Tibial artery (tissue), 4 donors: ENCODE measurements around the gene S1PR2.

Source experiments
- DNase-seq, 2 donors: peaks; one replicate each; pipeline ENCODE4 v3.0.0-alpha.2; 2019
- H3K27ac ChIP-seq, 2 donors: fragments of 200-600 bp; sonication (generic) in 1 of 2; 1 replicate in 1 of 2; 2 replicates in 1 of 2; pipeline ENCODE4 v1.5.1; 2018 to 2019; ENCODE audit warnings: mild to moderate bottlenecking in 1 of 2
- H3K27me3 ChIP-seq, 2 donors: fragments of 200-600 bp; sonication (generic) in 1 of 2; one replicate each; pipeline versions ENCODE4 v1.5.1 to v1.6.0; 2016 to 2019
- H3K36me3 ChIP-seq, 3 donors: fragments of 200-600 bp; sonication (generic) in 2 of 3; one replicate each; pipeline ENCODE4 v1.5.1; 2016 to 2019; ENCODE audit warnings: mild to moderate bottlenecking in 2 of 3
- H3K4me1 ChIP-seq, 4 donors: fragments of 200-600 bp; sonication (generic) in 2 of 4; 1 replicate in 3 of 4; 2 replicates in 1 of 4; pipeline ENCODE4 v1.5.1; 2016 to 2019
- H3K4me3 ChIP-seq, 2 donors: fragments of 200-600 bp; sonication (generic) in 1 of 2; 1 replicate in 1 of 2; 2 replicates in 1 of 2; pipeline ENCODE4 v1.5.1; 2018 to 2019; ENCODE audit warnings: mild to moderate bottlenecking in 2 of 2
- H3K9me3 ChIP-seq, 3 donors: fragments of 200-600 bp; sonication (generic) in 1 of 3; one replicate each; pipeline ENCODE4 v1.5.1; 2016 to 2019
- CTCF ChIP-seq, 2 experiments: fragments of 200-600 bp in 1 of 2; fragments of 450-650 bp in 1 of 2; IDR thresholded peaks; one replicate each; pipeline ENCODE4 v1.5.1; 2017 to 2019; ENCODE audit warnings: antibody characterized with exemption in 2 of 2, mild to moderate bottlenecking in 1 of 2, moderate library complexity in 1 of 2
- intact Hi-C: fragments of 100-400 bp; cut with DNase I; formaldehyde crosslinking; loops from one replicate; pipeline ENCODE4 v1.15.0; 2023; ENCODE audit warnings: low total_unique reads

S1PR2 gene

GRCh38 chr19:10195199-10195519 is 36.0 kb downstream of the S1PR2 start:
- H3K27ac ChIP-seq, result peak overlapping the region; percentile 81 to 87
- no peak for DNase-seq
- H3K4me3 ChIP-seq, result peak overlapping the region; percentile 82 to 84
- peaks cover 0 to 22% (median 13%) of the 10 kb centered on the region in 4 donors for H3K4me1 ChIP-seq
- no peaks in the 10 kb centered on the region for H3K36me3 ChIP-seq
- no peaks in the 10 kb centered on the region for H3K27me3 ChIP-seq
- H3K9me3 ChIP-seq, result no peaks in the 10 kb centered on the region
- intact Hi-C loops, result loop anchor here (10.0 kb wide), 1 partner anchor 90 kb away; the partner anchor contains the start of genes ANGPTL6 and PPAN
- TF ChIP-seq CTCF (IDR thresholded peaks at IDR 0.05), result no peak

GRCh38 chr19:10194500-10195198 is 36.5 kb downstream of the S1PR2 start, which contains the start of gene DNMT1:
Gene DNMT1 (minus strand): TSS chr19:10194953. CDS start chr19:10194899, 54 bp downstream.
- Histone ChIP-seq H3K4me3 (peak within 1 kb of the TSS; percentile 82 to 84), H3K4me1 (peaks cover 0 to 22% (median 13%) of the 10 kb centered on the region in 4 donors), H3K9me3 (no peaks in the 10 kb centered on the region), H3K27ac (peak within 1 kb of the TSS; percentile 81 to 87), H3K36me3 (no peaks in the 10 kb centered on the region), H3K27me3 (no peaks in the 10 kb centered on the region)
- intact Hi-C loops, result loop anchor here (10.0 kb wide), 1 partner anchor 90 kb away; the partner anchor contains the start of genes ANGPTL6 and PPAN
- TF ChIP-seq CTCF (IDR thresholded peaks at IDR 0.05), result no peak
- peak; percentile 94 to 96 for DNase-seq

- no peaks in the 10 kb centered on the region for H3K36me3 ChIP-seq
- peak overlapping the region; percentile 81 to 87 for H3K27ac ChIP-seq
- peak in 1 of 2 donors; percentile 30 for DNase-seq
- TF ChIP-seq CTCF (IDR thresholded peaks at IDR 0.05), result no peak
- H3K4me1 ChIP-seq, result peaks cover 0 to 22% (median 13%) of the 10 kb centered on the region in 4 donors
- H3K4me3 ChIP-seq, result peak overlapping the region; percentile 82 to 84
- intact Hi-C loops, result loop anchor here (10.0 kb wide), 1 partner anchor 89 kb away; the partner anchor contains the start of genes ANGPTL6 and PPAN
- no peaks in the 10 kb centered on the region for H3K27me3 ChIP-seq
- no peaks in the 10 kb centered on the region for H3K9me3 ChIP-seq
Observed at GRCh38 chr19:10193790-10194499, 37.2 kb downstream of the S1PR2 start.

GRCh38 chr19:10192922-10193321 is 38.2 kb downstream of the S1PR2 start:
- Histone ChIP-seq H3K27me3 (no peaks in the 10 kb centered on the region), H3K9me3 (no peaks in the 10 kb centered on the region), H3K4me3 (no peak overlapping the region), H3K4me1 (peaks cover 0 to 22% (median 13%) of the 10 kb centered on the region in 4 donors), H3K27ac (no peak overlapping the region), H3K36me3 (no peaks in the 10 kb centered on the region)
- intact Hi-C loops, result loop anchor here (10.0 kb wide), 1 partner anchor 88 kb away; the partner anchor contains the start of genes ANGPTL6 and PPAN
- no peak for DNase-seq
- no peak for TF ChIP-seq CTCF (IDR thresholded peaks at IDR 0.05)

GRCh38 chr19:10191347-10191746 is 39.8 kb downstream of the S1PR2 start:
- peaks cover 0 to 22% (median 13%) of the 10 kb centered on the region in 4 donors for H3K4me1 ChIP-seq
- TF ChIP-seq CTCF (IDR thresholded peaks at IDR 0.05), result no peak
- DNase-seq, result peak; percentile 28 to 72
- peaks cover under 1 to 3% (median under 1%) of the 10 kb centered on the region in 3 donors for H3K36me3 ChIP-seq
- H3K4me3 ChIP-seq, result no peak overlapping the region
- no peak overlapping the region for H3K27ac ChIP-seq
- no peaks in the 10 kb centered on the region for H3K27me3 ChIP-seq
- no peaks in the 10 kb centered on the region for H3K9me3 ChIP-seq
- intact Hi-C loops, result loop anchor here (10.0 kb wide), 1 partner anchor 87 kb away; the partner anchor contains the start of genes ANGPTL6 and PPAN
